Chondrocyte (in vitro differentiated cells): Measurements from ENCODE around the gene CACNA1C. TPM values are rescaled to one million over a fixed set of nuclear protein-coding genes. Genes with fewer than 3 reads are reported as not detected.

Experiments used
- DNase-seq: peaks from one replicate; pipeline ENCODE4 v3.0.0; 2021; ENCODE audit warnings: mixed read lengths, low spot score
- H3K27ac Mint-ChIP-seq: one replicate; pipeline ENCODE4 v1.8.0; 2021; ENCODE audit warnings: mild to moderate bottlenecking, moderate library complexity, mixed read lengths; ENCODE audit not compliant: unreplicated experiment
- H3K27me3 Mint-ChIP-seq: 2 replicates; pipeline ENCODE4 v1.8.0; 2021; ENCODE audit warnings: low read depth, mixed read lengths
- H3K36me3 Mint-ChIP-seq: 2 replicates; pipeline ENCODE4 v1.8.0; 2021; ENCODE audit warnings: low read depth, mixed read lengths
- H3K4me1 Mint-ChIP-seq: 2 replicates; pipeline ENCODE4 v1.8.0; 2021; ENCODE audit warnings: low read depth, mild to moderate bottlenecking, mixed read lengths
- H3K4me3 Mint-ChIP-seq: one replicate; pipeline ENCODE4 v1.8.0; 2021; ENCODE audit warnings: mild to moderate bottlenecking, moderate library complexity, mixed read lengths; ENCODE audit not compliant: unreplicated experiment
- H3K9me3 Mint-ChIP-seq: 2 replicates; pipeline ENCODE4 v1.8.0; 2021; ENCODE audit warnings: low read depth, mixed read lengths
- CTCF ChIP-seq: fragments of 200-600 bp; sonication (generic); IDR thresholded peaks from 2 replicates; pipeline ENCODE4 v1.5.0; 2021; ENCODE audit warnings: antibody characterized with exemption, mild to moderate bottlenecking, moderate library complexity
- total RNA-seq: library from RNA; stranded (reverse); gene quantifications from 3 replicates; pipeline ENCODE4 v1.2.1, GENCODE V29; 2021

The CACNA1C gene
- total RNA-seq, 1 donor from 2014 or later: 27.0 TPM

GRCh38 chr12:2049604-2050540 lies 2.9 kb upstream of the CACNA1C start:
- Mint-ChIP-seq H3K9me3 (peaks cover 4% of the 10 kb centered on the region), H3K4me1 (peaks cover 18% of the 10 kb centered on the region), H3K27ac (no peak overlapping the region), H3K36me3 (no peaks in the 10 kb centered on the region), H3K27me3 (peaks cover 11% of the 10 kb centered on the region), H3K4me3 (no peak overlapping the region)
- TF ChIP-seq CTCF: no peak
- DNase-seq: no peak

- no peaks in the 10 kb centered on the region for H3K36me3 Mint-ChIP-seq
- H3K4me3 Mint-ChIP-seq: peak overlapping the region; percentile 75
- TF ChIP-seq CTCF: peak; percentile 41
- no peak for DNase-seq
- H3K27ac Mint-ChIP-seq: peak overlapping the region; percentile 38
- peaks cover 10% of the 10 kb centered on the region for H3K27me3 Mint-ChIP-seq
- H3K9me3 Mint-ChIP-seq: no peaks in the 10 kb centered on the region
- H3K4me1 Mint-ChIP-seq: peaks cover 38% of the 10 kb centered on the region
Observed at GRCh38 chr12:2051700-2052621, 826 bp upstream of the CACNA1C start.

- H3K9me3 Mint-ChIP-seq: no peaks in the 10 kb centered on the region
- H3K27me3 Mint-ChIP-seq: peaks cover 5% of the 10 kb centered on the region
- H3K4me3 Mint-ChIP-seq: no peak overlapping the region
- H3K4me1 Mint-ChIP-seq: peaks cover 53% of the 10 kb centered on the region
- DNase-seq: no peak
- H3K36me3 Mint-ChIP-seq: no peaks in the 10 kb centered on the region
- TF ChIP-seq CTCF: no peak
- no peak overlapping the region for H3K27ac Mint-ChIP-seq
Observed at GRCh38 chr12:2053691-2054090, 904 bp downstream of the CACNA1C start.

GRCh38 chr12:2054091-2055018 lies 1.6 kb downstream of the CACNA1C start:
- peaks cover 53% of the 10 kb centered on the region for H3K4me1 Mint-ChIP-seq
- H3K27ac Mint-ChIP-seq: peak overlapping the region; percentile 67
- H3K9me3 Mint-ChIP-seq: no peaks in the 10 kb centered on the region
- TF ChIP-seq CTCF: peak; percentile 35
- DNase-seq: no peak
- peak overlapping the region; percentile 91 for H3K4me3 Mint-ChIP-seq
- no peaks in the 10 kb centered on the region for H3K36me3 Mint-ChIP-seq
- H3K27me3 Mint-ChIP-seq: no peaks in the 10 kb centered on the region
